Umbilical cord (tissue), 2 donors: ENCODE measurements around the gene HMG20B. TPM values are rescaled to one million over a fixed set of nuclear protein-coding genes. Genes with fewer than 3 reads are reported as not detected.
"Not testable (repeated sequence)": the region's sequence is repeated elsewhere in the genome, so short reads cannot be mapped to it uniquely, and the experiment has no call there.

Experiments used
- DNase-seq: peaks from one replicate; pipeline ENCODE4 v3.0.0-alpha.2; 2015; ENCODE audit warnings: low spot score
- total RNA-seq: library from RNA; depleted of rRNA; stranded (reverse); fragments of >200 nt; gene quantifications from one replicate; pipeline ENCODE4 v1.2.3, GENCODE V29; 2014; ENCODE audit warnings: low replicate concordance; ENCODE audit not compliant: insufficient read depth

HMG20B gene
- total RNA-seq, 1 donor from 2014 or later = 38.5 TPM

DNA sequence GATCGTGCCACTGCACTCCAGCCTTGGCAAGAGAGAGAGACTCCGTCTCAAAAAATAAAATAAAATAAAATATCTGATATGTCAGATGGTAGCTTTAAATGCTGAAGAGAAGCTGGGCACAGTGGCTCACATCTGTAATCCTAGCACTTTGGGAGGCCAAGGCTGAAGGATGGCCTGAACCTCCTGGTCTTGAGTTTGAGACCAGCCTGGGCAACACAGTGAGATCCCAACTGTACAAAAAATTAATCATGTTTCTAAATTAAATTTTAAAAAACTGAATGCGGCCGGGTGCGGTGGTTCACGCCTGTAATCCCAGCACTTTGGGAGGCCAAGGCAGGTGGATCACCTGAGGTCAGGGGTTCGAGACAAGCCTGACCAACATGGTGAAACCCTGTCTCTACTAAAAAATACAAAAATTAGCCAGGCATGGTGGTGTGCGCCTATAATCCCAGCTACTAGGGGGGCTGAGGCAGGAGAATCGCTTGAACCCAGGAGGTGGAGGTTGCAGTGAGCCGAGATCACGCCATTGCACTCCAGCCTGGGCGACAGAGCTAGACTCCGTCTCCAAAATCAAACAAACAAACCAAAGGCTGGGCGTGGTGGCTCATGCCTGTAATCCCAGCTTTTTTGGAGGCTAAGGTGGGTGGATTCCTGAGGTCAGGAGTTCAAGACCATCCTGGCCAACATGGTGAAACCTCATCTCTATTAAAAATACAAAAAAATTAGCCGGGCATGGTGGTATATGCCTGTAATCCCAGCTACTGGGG, 11.5 kb downstream of the HMG20B start:
- not testable (repeated sequence) for DNase-seq

DNA sequence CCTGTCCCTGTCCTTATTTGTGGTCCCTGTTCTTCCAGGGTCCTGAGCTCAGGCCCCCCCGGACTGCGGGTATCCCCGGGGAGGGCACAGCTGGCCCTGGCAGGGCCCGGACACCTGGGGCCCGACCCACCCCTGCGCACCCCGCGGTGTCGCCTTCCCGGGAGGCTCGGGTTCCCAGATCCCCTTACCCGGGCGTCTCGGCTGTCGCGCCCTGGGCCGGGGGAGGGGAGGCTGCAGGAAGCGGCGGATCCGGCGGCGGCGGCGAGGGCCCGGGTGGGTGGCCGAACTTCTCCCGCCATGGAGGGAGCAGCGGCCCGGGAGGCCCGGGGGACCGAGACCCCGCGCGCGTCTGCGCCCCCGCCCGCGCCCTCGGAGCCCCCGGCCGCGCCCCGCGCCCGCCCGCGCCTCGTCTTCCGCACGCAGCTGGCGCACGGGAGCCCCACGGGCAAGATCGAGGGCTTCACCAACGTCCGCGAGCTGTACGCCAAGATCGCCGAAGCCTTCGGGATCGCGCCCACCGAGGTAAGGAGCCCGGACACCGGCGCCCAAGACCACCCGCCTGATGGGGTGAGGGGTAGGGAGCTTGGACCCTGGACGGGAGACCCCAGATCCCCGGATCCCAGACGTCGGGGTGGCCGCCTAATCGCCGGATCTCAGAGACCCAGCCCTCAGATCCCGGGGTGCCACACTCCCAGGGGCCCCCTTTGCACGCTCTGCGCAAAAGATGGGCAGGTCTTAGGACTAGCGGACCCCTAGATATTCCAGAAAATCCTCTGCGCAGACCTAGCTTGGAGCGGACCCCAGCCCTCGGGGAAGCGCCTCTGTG, 12.8 kb downstream of the HMG20B start, which contains the start of gene GIPC3:
TSS of gene GIPC3 (plus strand) at position 178 of the 826 bp plus-strand sequence. CDS start at position 298, 120 bp downstream.
- no peak for DNase-seq

DNA sequence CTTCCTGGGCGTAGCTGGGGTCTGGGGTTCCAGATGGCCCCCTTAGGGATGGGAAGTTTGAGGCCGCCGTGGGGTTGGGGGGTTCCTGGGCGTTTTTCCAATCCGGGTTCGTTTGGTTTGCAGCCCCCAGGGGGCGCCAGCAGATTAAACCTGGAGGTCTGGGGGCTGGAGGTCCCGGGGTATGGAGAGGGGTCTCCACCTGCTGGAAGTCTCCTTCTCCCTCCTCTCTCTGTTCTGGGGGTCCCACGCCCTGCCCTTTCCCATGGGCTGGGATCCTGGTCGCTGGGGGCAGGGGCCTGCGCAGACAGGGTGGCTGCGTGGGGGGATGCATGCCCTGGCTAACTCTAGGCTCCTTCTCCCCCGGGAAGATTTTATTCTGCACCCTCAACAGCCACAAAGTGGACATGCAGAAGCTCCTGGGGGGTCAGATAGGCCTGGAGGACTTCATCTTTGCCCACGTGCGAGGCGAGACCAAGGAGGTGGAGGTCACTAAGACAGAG, 13.4 kb downstream of the HMG20B start:
- DNase-seq = no peak

DNA sequence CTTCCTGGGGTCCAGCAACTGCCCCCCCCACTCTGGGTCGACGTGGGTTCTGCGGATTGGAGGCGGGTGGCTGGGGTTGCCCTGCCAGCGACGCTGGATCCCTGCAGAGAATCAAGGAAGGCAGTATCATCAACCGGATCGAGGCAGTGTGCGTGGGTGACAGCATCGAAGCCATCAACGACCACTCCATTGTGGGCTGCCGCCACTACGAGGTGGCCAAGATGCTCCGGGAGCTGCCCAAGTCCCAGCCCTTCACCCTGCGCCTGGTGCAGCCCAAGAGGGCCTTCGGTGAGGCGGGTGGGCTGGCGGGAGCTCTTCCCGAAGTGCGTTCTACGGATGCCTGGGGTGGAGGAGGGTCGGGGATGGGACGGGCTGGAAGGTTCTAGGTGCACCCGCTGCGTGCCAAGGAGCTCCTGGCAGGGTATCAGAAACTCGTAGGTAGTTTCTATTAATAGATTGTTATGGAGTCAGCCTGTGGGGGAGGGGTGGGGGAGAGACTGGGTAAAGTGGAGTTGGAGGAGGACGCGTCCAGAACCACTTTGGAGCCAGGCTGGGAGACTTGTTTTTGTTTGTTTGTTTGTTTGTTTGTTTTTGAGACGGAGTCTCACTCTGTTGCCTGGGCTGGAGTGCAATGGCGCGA, 14.1 kb downstream of the HMG20B start:
- no peak for DNase-seq

DNA sequence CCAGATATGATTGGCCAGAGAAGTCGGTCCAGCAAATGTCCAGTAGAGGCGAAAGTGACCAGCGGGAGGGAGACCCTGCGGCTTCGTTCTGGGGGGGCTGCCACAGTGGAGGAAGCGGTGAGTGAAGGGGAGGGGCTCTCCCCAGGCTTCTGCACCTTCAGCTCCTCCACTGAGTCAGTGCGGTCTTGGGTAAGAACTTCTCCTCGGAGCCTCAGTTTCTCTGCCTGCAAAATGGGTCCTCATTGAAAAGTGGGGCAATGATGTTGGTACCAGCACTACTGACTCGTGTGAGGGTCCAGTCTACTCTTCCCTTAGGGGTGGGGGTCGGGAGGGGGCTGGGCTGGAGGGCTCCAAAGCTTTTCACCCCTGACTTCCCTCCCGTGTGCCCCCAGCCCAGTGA, 16.7 kb downstream of the HMG20B start:
- no peak for DNase-seq

DNA sequence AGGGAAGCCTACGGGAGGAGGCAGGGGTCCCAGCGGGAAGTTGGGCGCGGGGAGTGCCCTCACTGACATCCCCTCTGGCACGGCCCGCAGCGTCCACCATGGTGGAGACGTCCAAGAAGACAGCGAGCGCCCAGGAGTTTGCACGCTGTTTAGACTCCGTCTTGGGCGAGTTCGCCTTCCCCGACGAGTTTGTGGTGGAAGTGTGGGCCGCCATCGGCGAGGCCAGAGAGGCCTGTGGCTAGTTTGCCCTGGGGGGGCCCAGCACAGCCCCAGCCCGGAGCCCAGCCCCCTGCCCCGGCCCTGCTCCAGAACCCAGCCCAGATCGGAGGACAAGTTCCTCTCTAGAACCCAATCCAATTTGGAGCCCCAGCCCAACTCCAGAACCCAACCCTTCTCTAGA, 17.2 kb downstream of the HMG20B start:
- no peak for DNase-seq

DNA sequence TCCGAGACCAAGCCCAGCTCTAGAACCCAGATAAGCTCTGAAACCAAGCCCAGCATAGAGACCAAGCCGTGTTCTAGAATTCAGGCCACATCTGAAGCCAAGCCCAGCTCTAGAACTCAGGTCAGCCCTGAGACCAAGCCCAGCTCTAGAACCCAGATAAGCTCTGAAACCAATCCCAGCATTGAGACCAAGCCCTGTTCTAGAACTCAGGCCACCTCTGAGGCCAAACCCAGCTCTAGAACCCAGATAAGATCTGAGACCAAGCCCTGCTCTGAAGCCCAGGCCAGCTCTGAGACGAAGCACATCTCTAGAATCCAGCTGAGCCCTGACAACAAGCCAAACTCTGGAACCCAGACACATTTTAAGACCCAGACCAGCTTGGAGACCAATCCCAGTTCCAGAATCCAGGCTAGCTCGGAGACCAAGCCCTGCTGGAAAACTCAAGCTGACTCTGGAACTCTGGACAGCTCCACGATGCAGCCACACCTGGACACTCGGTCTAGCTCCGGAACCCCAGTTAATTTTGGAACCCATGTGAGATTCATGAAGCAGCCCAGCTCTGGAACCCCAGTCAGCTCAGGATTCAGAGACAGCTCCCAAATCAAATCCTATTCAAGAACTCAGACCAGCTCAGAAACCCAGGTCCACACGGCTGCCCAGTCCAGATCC, 18.4 kb downstream of the HMG20B start:
- no peak for DNase-seq

DNA sequence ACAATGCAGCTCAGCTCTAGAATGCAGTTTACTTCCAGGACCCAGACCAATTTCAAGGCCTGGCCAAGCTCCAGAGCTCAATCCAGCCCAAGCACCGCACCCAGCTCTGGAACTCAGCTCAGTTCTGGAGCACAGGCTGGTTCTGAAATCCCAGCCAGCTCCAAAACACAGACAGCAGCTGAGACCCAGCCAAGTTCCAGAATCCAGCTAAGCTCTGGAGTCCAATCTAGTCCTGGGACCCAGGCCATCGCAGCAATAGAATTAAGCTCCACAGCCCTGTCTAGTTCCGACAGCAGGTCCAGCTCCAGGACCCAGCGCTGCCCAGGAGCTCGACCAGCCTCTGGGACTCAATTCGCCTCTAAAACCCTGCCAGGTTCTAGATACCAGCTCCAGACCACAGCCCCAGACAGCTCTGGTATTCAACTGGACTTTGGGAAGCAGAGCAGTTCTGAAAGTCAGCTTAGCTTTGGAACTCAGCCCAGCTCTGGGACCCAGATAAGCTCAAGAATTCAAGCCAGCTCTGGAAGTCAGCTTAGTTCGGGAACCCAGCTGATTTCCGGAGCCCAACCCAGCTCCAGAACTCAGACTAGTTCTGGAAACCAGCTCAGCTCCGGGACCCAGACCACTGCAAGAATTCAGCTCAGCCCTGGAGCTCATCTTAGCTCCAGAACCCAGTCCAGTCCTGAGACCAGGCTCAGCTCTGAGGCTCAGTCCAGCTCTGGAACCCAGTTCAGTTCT, 19.3 kb downstream of the HMG20B start:
- DNase-seq = no peak

DNA sequence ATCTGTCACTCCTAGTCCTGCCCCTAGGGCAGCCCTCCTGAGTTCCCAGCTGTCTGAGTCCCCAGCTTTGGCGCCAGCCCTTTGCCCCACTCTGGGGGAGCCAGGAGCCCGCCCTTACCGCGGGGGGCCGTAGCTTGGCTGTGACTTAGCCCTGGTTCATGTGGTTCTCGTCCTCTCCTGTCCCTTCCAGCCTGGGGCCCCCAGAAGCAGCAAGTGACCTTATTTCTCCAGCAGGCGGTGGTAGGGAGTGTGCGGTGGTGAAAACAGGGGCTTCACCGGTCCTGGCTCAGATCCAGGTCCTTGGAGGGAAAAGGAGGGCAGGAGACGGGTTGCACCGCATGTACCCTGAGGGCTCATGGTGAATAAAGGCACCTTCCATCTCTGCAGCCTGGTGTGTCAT, 20.4 kb downstream of the HMG20B start:
- no peak for DNase-seq

DNA sequence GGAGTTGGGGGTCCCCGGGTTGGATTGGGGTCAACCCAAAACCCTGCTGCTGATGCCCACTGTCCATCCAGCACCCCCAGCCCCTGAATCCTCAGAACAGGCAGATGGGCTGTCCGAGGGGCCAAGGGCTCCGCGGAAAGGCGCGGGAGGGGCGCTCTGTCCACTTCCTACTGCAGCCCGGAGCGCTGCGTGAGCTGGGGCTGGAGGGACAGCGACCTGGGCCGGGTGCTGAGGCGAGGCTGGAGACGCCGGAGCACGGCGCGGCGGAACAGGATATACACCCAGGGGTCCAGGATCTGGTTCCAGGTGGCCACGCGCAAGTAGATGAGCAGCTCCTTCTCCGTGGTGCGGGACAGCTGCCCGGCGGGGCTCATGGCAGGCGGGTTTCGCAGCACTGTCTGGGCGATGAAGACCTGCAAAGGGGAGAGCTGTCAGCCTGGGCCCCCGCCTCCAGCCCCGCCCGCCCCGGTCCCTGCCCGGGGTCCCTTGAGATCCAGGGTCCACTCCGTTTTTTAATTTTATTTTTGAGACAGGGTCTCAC, 22.8 kb downstream of the HMG20B start:
- DNase-seq = no peak

DNA sequence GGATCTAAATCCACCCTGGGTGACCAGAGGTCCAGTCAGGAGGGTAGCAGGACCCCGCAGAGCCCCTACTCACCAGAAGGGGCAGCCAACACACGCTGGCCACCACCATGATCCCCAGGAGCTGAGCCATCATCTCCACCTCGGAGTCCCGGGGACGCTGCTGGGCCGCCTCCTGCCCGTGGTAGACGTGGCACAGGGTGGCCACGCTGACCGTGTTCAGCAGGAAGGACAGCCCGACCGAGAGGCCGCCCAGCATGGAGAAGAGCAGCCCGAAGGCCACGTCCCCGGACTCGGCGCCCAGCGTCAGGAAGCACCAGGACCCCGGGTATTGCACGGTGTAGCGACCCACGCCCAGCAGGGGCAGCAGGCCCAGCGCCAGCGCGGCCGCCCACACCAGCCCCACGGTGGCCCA, 27.0 kb downstream of the HMG20B start:
- no peak for DNase-seq

DNA sequence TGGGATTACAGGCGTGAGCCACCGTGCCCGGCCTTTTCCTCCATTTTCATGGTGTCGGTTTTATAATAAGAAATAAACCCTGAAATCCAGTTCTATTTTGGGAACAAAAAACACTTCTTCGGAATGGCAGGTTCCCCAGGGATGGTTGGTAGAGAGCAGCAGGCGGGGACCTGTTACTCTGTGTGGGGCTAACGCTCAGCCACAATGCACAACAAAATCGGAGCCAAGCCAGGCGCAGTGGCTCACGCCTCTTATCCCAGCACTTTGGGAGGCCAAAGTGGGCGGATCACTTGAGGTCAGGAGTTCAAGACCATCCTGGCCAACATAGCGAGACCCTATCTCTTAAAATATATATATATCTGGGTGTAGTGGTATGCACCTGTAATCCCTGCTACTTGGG, 28.3 kb downstream of the HMG20B start:
- DNase-seq = no peak

DNA sequence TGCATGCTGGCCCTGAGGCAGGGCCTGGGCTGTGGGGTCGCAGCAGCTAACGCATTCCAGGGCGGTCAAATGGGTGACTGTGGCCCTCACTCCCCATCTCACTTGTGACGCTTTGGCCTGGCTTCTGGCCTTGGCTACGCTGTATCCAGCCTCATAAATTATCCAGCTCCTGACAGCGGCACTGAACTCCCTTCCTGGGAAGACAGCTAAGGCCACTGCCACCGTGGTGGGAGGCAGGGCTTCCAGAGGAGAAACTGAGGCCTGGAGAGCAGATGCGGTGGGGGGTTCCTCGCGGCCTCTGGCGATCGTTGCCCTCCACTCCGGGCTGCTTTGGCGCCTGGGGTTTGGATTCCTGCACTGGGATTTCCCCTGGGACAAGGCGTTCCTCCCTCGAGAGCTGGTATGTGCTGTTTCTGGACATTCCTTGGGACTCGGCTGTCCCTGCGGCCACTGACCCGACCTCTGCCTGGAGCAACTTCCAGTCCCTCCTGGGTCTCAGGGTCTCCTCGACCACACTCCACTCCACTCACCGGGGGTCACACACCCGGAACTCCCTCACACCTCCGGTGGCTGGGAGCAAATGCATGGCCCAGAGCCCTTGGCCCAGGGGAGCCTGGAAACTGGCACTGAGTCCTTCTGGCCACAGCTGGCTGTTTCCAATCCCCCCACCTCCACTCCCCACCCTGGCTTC, 30.5 kb downstream of the HMG20B start:
- DNase-seq = no peak

DNA sequence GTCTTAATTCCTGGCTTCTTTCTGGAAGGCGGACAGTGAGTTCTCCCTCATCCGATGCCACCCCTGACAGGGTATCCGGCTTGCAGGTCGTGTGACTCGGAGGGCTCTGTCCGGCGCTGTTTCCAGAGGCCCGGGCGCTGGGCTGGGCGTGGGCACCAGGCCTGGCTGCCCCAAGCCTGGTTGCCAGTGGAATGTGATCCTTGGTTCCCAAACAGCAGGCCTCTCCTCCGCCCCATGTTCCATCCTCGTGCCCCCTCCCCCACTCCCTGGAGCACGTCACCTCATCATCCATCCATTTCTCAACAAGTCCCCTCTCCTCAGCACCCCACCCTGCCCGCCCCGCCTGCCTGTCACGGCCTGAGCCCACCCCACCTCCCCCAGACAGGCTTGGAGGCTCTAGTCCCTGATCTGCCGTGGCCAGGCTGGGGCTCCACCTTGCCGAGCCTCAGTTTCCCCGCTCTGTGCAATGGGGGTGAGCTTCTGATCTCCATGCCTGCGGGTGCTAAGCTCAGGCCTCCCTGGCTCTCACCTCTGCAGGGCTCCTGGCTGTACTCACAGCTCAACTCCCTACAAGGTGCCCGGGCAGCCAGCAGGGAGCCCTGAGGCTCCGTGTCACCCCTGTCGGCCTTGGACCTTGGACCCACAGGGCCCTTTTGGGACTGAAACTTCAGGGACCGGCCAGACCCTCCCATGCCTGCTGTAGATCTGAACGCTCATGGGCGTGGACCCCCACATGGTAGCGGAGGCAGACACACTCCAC, 31.7 kb downstream of the HMG20B start:
- no peak for DNase-seq

DNA sequence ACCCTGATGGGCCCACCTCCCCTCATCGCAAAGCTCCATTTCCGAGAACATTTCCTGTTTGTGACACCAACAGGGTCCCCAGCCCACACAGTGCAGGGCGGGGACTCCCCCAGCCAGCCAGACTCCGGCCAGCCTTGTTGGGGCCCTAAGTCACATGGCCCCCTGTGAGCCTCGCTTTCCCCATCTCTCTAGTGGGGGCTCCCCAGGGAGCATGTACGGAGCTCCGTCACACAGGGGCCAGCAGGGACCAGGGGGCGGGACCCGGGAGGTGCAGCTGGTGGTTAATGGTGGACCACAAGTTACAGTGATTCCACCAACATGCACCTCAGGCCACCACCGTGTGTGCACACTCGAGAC, 32.2 kb downstream of the HMG20B start:
- DNase-seq = no peak

DNA sequence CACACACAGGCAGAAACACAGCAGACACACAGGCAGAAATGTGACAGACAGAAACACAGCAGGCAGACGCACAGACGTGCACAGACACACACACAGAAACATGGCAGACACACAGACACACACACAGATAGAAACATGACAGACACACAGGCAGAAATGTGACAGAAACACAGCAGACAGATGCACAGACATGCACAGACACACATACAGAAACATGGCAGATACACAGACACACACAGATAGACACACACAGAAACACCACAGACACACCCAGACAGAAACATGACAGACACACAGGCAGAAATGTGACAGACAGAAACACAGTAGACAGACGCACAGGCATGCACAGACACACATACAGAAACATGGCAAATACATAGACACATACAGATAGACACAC, 32.6 kb downstream of the HMG20B start:
- DNase-seq = no peak

DNA sequence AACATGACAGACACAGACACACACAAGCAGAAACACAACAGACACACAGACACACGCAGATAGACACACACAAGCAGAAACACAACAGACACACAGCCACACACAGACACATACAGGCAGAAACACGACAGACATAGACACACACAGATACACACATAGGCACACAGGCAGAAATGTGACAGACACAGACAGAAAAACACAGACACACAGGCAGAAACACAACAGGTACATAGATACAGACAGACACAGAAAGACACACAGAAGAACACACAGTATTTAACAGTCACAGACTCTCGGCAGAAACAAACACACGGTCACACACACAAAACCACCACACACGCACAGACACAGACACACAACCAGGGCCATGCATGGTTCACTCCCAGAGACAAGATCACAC, 33.0 kb downstream of the HMG20B start:
- no peak for DNase-seq

DNA sequence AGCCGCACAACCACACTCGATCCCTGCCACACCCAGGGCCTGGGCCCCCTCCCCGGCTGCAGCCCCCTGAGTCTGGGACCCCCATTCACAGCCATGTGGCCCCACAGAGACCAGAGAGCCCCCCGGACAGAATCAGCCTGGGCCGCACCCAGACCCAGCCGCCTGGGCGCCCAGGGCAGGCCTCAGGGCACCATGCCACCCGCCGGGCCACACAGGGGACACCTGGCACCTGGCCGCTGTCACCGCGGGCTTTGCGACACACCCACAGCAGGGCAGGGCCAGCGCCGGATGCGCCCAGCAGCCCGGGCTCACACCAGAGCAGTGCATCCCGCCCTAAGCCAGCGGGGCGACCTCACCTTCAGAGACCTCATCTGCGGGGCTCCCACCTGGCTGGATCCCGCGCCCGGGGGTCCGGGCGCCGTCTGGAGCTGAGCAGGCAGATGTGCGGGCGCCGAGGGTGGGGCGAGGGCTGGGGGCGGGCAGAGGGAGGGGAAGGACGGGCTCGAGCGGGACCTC, 33.5 kb downstream of the HMG20B start:
- DNase-seq = no peak

DNA sequence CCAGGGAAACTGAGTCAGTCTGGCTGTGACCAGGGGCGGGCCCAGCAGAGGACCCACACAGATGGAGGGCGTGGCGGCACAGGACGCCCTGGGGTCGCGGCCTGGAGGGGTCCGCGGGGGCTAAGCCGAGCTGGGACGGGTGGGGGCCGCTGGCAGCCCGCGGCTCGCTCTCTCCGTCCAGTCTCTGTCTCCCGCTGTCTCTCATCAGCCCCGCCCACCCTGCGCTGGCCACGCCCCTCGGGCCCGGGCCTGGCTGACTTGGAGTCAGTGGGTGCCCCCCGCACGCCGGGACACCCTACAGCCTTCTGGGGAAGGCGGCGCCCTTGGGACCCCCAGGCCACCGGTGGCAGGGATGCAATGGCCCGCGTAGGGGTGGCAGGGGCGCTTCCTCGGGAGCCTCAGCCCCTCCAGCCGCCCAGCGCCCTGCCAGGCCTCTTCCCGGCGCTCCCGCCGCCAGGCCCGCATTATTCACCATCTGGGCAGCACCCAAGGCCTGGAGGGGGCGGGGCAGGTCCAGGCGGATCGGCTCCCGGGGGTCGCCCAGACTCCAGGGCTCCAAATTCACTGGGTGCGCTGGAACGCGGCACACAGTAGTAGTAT, 34.0 kb downstream of the HMG20B start, which contains the start of gene TBXA2R:
TSS of gene TBXA2R (minus strand) at position 186 of the 600 bp plus-strand sequence. CDS start 6,241 bp downstream, outside the sequence.
- peak; percentile 63 for DNase-seq
